Esophagus squamous epithelium (tissue), 5 donors: ENCODE results near the gene SSC5D. TPM values are rescaled to one million over a fixed set of nuclear protein-coding genes. Genes with fewer than 3 reads are reported as not detected.
A peak's percentile ranks its signal among the peaks of the same experiment; 100 is the strongest.

Source experiments
- DNase-seq: peaks from one replicate; lab custom pipeline; 2025; lab: John Stamatoyannopoulos, UW
- H3K27ac ChIP-seq, 4 donors: fragments of 200-600 bp; sonication (generic); one replicate each; pipeline ENCODE4 v1.5.1; 2016 to 2019; ENCODE audit warnings: mild to moderate bottlenecking in 1 of 4
- H3K27me3 ChIP-seq, 4 donors: fragments of 200-600 bp; sonication (generic); 1 replicate in 3 of 4; 2 replicates in 1 of 4; pipeline versions ENCODE4 v1.5.1 to v1.6.0; 2017 to 2021; ENCODE audit warnings: antibody characterized with exemption in 1 of 4
- H3K36me3 ChIP-seq, 3 donors: fragments of 200-600 bp; sonication (generic); one replicate each; pipeline ENCODE4 v1.5.1; 2016 to 2019
- H3K4me1 ChIP-seq, 3 donors: fragments of 200-600 bp; sonication (generic); one replicate each; pipeline ENCODE4 v1.5.1; 2017 to 2019
- H3K4me3 ChIP-seq, 4 donors: fragments of 200-600 bp; sonication (generic); 1 replicate in 3 of 4; 2 replicates in 1 of 4; pipeline ENCODE4 v1.5.1; 2016 to 2019; ENCODE audit warnings: mild to moderate bottlenecking in 2 of 4, moderate library complexity in 1 of 4
- H3K9me3 ChIP-seq, 3 donors: fragments of 200-600 bp; sonication (generic); one replicate each; pipeline ENCODE4 v1.5.1; 2016 to 2019
- CTCF ChIP-seq, 6 experiments: fragments of 450-650 bp in 4 of 6; fragments of 200-600 bp in 2 of 6; sonication (generic) in 2 of 6; IDR thresholded peaks; one replicate each; pipeline ENCODE4 v1.5.1; 2016 to 2019; ENCODE audit warnings: antibody characterized with exemption in 6 of 6, mild to moderate bottlenecking in 4 of 6, moderate library complexity in 4 of 6
- POLR2A ChIP-seq, 4 donors: fragments of 450-650 bp; IDR thresholded peaks; one replicate each; pipeline ENCODE4 v1.6.1; 2017; ENCODE audit warnings: antibody characterized with exemption in 4 of 4, mild to moderate bottlenecking in 4 of 4, moderate library complexity in 3 of 4
- WGBS, 2 donors: methylation state at CpG; one replicate each; pipeline ENCODE4 v1.1.5; 2018; 5-methylcytosine and 5-hydroxymethylcytosine counted together
- intact Hi-C: fragments of 100-400 bp; cut with DNase I; formaldehyde crosslinking; loops from one replicate; pipeline ENCODE4 v1.15.0; 2022
- total RNA-seq, 4 donors: library from RNA; depleted of rRNA; stranded (reverse); fragments of >200 nt; gene quantifications; one replicate each; pipeline ENCODE4 v1.1.0, GENCODE V29; 2016
- donor health status: DM: yes; HTN: yes; CAD: no.

SSC5D gene
- total RNA-seq, 4 donors from 2014 or later: 0.40 to 5.0 (median 0.68) TPM

DNA sequence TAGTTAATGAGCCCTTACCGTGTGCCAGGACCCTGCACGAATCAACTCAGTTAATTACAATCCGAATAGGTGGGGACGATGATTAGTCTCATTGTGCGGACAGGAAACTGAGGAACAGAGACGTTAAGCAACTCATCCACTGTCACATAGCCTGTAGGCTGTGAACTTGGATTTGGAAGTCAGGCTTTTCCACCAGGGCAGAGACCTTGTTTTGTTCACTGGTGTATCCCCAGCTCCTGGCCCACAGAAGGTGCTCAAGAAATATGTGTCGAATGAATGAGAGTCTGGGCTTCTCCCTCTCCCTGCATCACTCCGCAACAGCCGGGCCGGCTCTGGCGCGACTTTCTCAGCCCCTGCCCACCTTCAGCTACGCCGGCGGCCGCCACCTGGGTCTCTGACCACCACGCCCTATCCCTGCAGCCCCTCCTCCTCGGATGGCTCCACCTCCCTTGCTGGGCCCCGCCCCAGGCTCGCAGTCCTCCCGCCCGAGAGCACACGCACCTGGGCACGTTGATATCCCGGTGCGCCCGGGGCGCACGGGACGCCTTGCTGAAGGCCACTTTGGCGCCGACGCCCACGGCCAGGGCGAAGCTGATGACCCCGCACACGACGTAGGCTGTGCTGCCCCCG lies 46.4 kb upstream of the SSC5D start:
- TF ChIP-seq CTCF (IDR thresholded peaks at IDR 0.05) (no peak), POLR2A (IDR thresholded peaks at IDR 0.05) (no peak)
- WGBS, 2 donors: 6% methylated on average over 6 to 18 of the region's 39 CpGs
- Histone ChIP-seq H3K27ac (no peak overlapping the region), H3K4me1 (peaks cover 11 to 52% (median 14%) of the 10 kb centered on the region in 3 donors), H3K36me3 (no peaks in the 10 kb centered on the region), H3K9me3 (no peaks in the 10 kb centered on the region), H3K4me3 (peak overlapping the region in 2 of 4 donors; percentile 15 to 35), H3K27me3 (peaks cover 21 to 98% (median 35%) of the 10 kb centered on the region in 4 donors)
- intact Hi-C loops: no loop called here
- DNase-seq: no peak

GRCh38 chr19:55442372-55442961 lies 45.8 kb upstream of the SSC5D start:
- no peak for DNase-seq
- TF ChIP-seq POLR2A (IDR thresholded peaks at IDR 0.05): no peak
- no peak for TF ChIP-seq CTCF (IDR thresholded peaks at IDR 0.05)
- intact Hi-C loops: no loop called here
- Histone ChIP-seq H3K4me1 (peaks cover 11 to 58% (median 17%) of the 10 kb centered on the region in 3 donors), H3K4me3 (peak overlapping the region in 2 of 4 donors; percentile 15 to 35), H3K9me3 (no peaks in the 10 kb centered on the region), H3K27ac (no peak overlapping the region), H3K27me3 (peaks cover 21 to 98% (median 35%) of the 10 kb centered on the region in 4 donors), H3K36me3 (no peaks in the 10 kb centered on the region)
- 1% methylated on average over 21 of the region's 72 CpGs; no CpG with 5 or more reads in 1 of the 2 donors for WGBS, 2 donors

- DNase-seq: no peak
- intact Hi-C loops: no loop called here
- Histone ChIP-seq H3K36me3 (no peaks in the 10 kb centered on the region), H3K4me3 (peak within 1 kb of the TSS in 2 of 4 donors; percentile 15 to 35), H3K4me1 (peaks cover 11 to 65% (median 18%) of the 10 kb centered on the region in 3 donors), H3K9me3 (no peaks in the 10 kb centered on the region), H3K27me3 (peaks cover 21 to 93% (median 35%) of the 10 kb centered on the region in 4 donors), H3K27ac (no peak within 1 kb of the TSS)
- WGBS, 2 donors: 1 to 3% methylated on average over 32 to 41 of the region's 43 CpGs
- TF ChIP-seq CTCF (IDR thresholded peaks at IDR 0.05): no peak
- no peak for TF ChIP-seq POLR2A (IDR thresholded peaks at IDR 0.05)
Observed at GRCh38 chr19:55443045-55443823, 45.0 kb upstream of the SSC5D start, which contains the start of gene SHISA7. SHISA7 (minus strand) TSS chr19:55443300; CDS start chr19:55442863, 437 bp downstream.

- Histone ChIP-seq H3K27me3 (peaks cover 21 to 86% (median 35%) of the 10 kb centered on the region in 4 donors), H3K4me3 (no peak overlapping the region), H3K4me1 (peaks cover 11 to 65% (median 18%) of the 10 kb centered on the region in 3 donors), H3K27ac (no peak overlapping the region), H3K36me3 (no peaks in the 10 kb centered on the region), H3K9me3 (no peaks in the 10 kb centered on the region)
- no peak for DNase-seq
- WGBS, 2 donors: 31 to 33% methylated on average over 17 to 18 of the region's 18 CpGs
- TF ChIP-seq POLR2A (IDR thresholded peaks at IDR 0.05) (no peak), CTCF (IDR thresholded peaks at IDR 0.05) (no peak)
- intact Hi-C loops: no loop called here
Observed at GRCh38 chr19:55443824-55444480, 44.3 kb upstream of the SSC5D start.
